ENCODE measurements around the gene SPATA31D3.

The SPATA31D3 gene

GRCh38 chr9:81980568-81980967 lies 37.3 kb downstream of the SPATA31D3 start:
- Histone ChIP-seq H3K9ac (ENCODE audit: low read length) (no peak overlapping the region), H2BK120ac (ENCODE audit: low read depth, low read length) (no peak overlapping the region), H3K18ac (ENCODE audit: low read depth in 1 of 2, low read length in 2 of 2) (no peak overlapping the region), H2BK15ac (ENCODE audit: low read depth, poor library complexity, severe bottlenecking) (no peak overlapping the region), H2AFZ (ENCODE audit: low read depth, low read length) (no peak overlapping the region), H3K4me2 (ENCODE audit: low read length, poor library complexity, severe bottlenecking) (no peak overlapping the region), H3K9me3 (ENCODE audit: control insufficient read depth, low read length) (no peaks in the 10 kb centered on the region), H3K23ac (ENCODE audit: low read length in 2 of 2) (no peak overlapping the region), H3K27ac (ENCODE audit: low read length, poor library complexity, severe bottlenecking) (no peak overlapping the region), H2AK5ac (ENCODE audit: low read length, severe bottlenecking) (no peak overlapping the region), H2BK12ac (ENCODE audit: low read length in 2 of 2) (no peak overlapping the region), H3K4me1 (ENCODE audit: control insufficient read depth, insufficient read depth, low read depth, low read length) (no peaks in the 10 kb centered on the region), H4K91ac (ENCODE audit: low read length) (no peak overlapping the region), H4K8ac (ENCODE audit: low read length) (no peak overlapping the region), H3K14ac (ENCODE audit: low read length in 2 of 2) (no peak overlapping the region), H3K27me3 (ENCODE audit: control insufficient read depth in 1 of 2, insufficient read depth in 1 of 2, low read length in 2 of 2) (no peaks in the 10 kb centered on the region), H3K4me3 (ENCODE audit: insufficient read depth in 1 of 2, low read depth in 1 of 2, low read length in 2 of 2) (no peak overlapping the region), H2BK5ac (ENCODE audit: low read depth, low read length, poor library complexity, severe bottlenecking) (no peak overlapping the region), H3K36me3 (ENCODE audit: control insufficient read depth in 1 of 2, insufficient read depth in 2 of 2, low read depth in 1 of 2, low read length in 2 of 2) (no peaks in the 10 kb centered on the region), H3K79me1 (replicated peaks; ENCODE audit: low read length, poor library complexity, severe bottlenecking) (no peaks in the 10 kb centered on the region), H3K4ac (ENCODE audit: low read depth in 1 of 2, low read length in 2 of 2) (no peak overlapping the region)
- DNase-seq = no peak

- H2BK15ac ChIP-seq (ENCODE audit: low read depth, poor library complexity, severe bottlenecking) = no peak overlapping the region
- no peak overlapping the region for H3K14ac ChIP-seq (ENCODE audit: low read length in 2 of 2)
- H4K91ac ChIP-seq (ENCODE audit: low read length) = no peak overlapping the region
- no peaks in the 10 kb centered on the region for H3K79me1 ChIP-seq (replicated peaks; ENCODE audit: low read length, poor library complexity, severe bottlenecking)
- no peak overlapping the region for H3K4me3 ChIP-seq (ENCODE audit: insufficient read depth in 1 of 2, low read depth in 1 of 2, low read length in 2 of 2)
- no peak overlapping the region for H2AFZ ChIP-seq (ENCODE audit: low read depth, low read length)
- H4K8ac ChIP-seq (ENCODE audit: low read length) = no peak overlapping the region
- H2BK120ac ChIP-seq (ENCODE audit: low read depth, low read length) = no peak overlapping the region
- H2AK5ac ChIP-seq (ENCODE audit: low read length, severe bottlenecking) = no peak overlapping the region
- H3K36me3 ChIP-seq (ENCODE audit: control insufficient read depth in 1 of 2, insufficient read depth in 2 of 2, low read depth in 1 of 2, low read length in 2 of 2) = no peaks in the 10 kb centered on the region
- H3K9ac ChIP-seq (ENCODE audit: low read length) = no peak overlapping the region
- H3K27ac ChIP-seq (ENCODE audit: low read length, poor library complexity, severe bottlenecking) = no peak overlapping the region
- H3K9me3 ChIP-seq (ENCODE audit: control insufficient read depth, low read length) = no peaks in the 10 kb centered on the region
- WGBS = 94% methylated on average over 4 of the region's 4 CpGs
- H3K4me1 ChIP-seq (ENCODE audit: control insufficient read depth, insufficient read depth, low read depth, low read length) = no peaks in the 10 kb centered on the region
- no peak overlapping the region for H2BK12ac ChIP-seq (ENCODE audit: low read length in 2 of 2)
- H3K4ac ChIP-seq (ENCODE audit: low read depth in 1 of 2, low read length in 2 of 2) = no peak overlapping the region
- H3K18ac ChIP-seq (ENCODE audit: low read depth in 1 of 2, low read length in 2 of 2) = no peak overlapping the region
- DNase-seq = no peak
- no peaks in the 10 kb centered on the region for H3K27me3 ChIP-seq (ENCODE audit: control insufficient read depth in 1 of 2, insufficient read depth in 1 of 2, low read length in 2 of 2)
- no peak overlapping the region for H2BK5ac ChIP-seq (ENCODE audit: low read depth, low read length, poor library complexity, severe bottlenecking)
- H3K4me2 ChIP-seq (ENCODE audit: low read length, poor library complexity, severe bottlenecking) = no peak overlapping the region
- no peak overlapping the region for H3K23ac ChIP-seq (ENCODE audit: low read length in 2 of 2)
Measured at GRCh38 chr9:81981883-81982282, 38.6 kb downstream of the SPATA31D3 start.

DNA sequence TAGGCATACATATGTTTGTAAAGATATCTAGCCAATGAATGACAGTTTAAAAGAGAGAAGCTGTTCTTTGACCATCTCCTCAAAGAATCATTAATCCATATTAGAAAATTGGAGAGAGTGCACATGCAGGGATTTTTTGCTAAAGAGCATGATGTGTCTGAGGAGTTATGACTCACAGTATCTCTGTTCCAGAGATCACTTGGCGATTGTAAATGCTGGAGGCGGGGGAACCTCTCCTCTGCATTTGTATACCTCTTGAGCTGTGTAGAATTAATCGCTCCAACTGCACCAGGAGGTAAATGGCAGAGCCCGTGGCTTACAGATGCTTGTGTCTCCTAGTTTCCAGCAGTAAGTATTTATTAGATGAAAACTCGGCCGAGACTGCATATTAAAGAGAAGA lies 41.6 kb downstream of the SPATA31D3 start:
- Histone ChIP-seq H2BK15ac (ENCODE audit: low read depth, poor library complexity, severe bottlenecking) (no peak overlapping the region), H3K79me1 (replicated peaks; ENCODE audit: low read length, poor library complexity, severe bottlenecking) (no peaks in the 10 kb centered on the region), H2BK5ac (ENCODE audit: low read depth, low read length, poor library complexity, severe bottlenecking) (no peak overlapping the region), H3K9me3 (ENCODE audit: control insufficient read depth, low read length) (no peaks in the 10 kb centered on the region), H3K27me3 (ENCODE audit: control insufficient read depth in 1 of 2, insufficient read depth in 1 of 2, low read length in 2 of 2) (no peaks in the 10 kb centered on the region), H3K36me3 (ENCODE audit: control insufficient read depth in 1 of 2, insufficient read depth in 2 of 2, low read depth in 1 of 2, low read length in 2 of 2) (no peaks in the 10 kb centered on the region), H3K23ac (ENCODE audit: low read length in 2 of 2) (no peak overlapping the region), H3K14ac (ENCODE audit: low read length in 2 of 2) (no peak overlapping the region), H4K8ac (ENCODE audit: low read length) (no peak overlapping the region), H2AK5ac (ENCODE audit: low read length, severe bottlenecking) (no peak overlapping the region), H3K4me2 (ENCODE audit: low read length, poor library complexity, severe bottlenecking) (no peak overlapping the region), H4K91ac (ENCODE audit: low read length) (no peak overlapping the region), H2BK12ac (ENCODE audit: low read length in 2 of 2) (no peak overlapping the region), H3K9ac (ENCODE audit: low read length) (no peak overlapping the region), H3K4ac (ENCODE audit: low read depth in 1 of 2, low read length in 2 of 2) (no peak overlapping the region), H3K18ac (ENCODE audit: low read depth in 1 of 2, low read length in 2 of 2) (no peak overlapping the region), H2AFZ (ENCODE audit: low read depth, low read length) (no peak overlapping the region), H3K4me3 (ENCODE audit: insufficient read depth in 1 of 2, low read depth in 1 of 2, low read length in 2 of 2) (no peak overlapping the region), H3K27ac (ENCODE audit: low read length, poor library complexity, severe bottlenecking) (no peak overlapping the region), H3K4me1 (ENCODE audit: control insufficient read depth, insufficient read depth, low read depth, low read length) (no peaks in the 10 kb centered on the region), H2BK120ac (ENCODE audit: low read depth, low read length) (no peak overlapping the region)
- 80% methylated on average over 6 of the region's 6 CpGs for WGBS
- DNase-seq = no peak

- no peaks in the 10 kb centered on the region for H3K79me1 ChIP-seq (replicated peaks; ENCODE audit: low read length, poor library complexity, severe bottlenecking)
- WGBS = no CpG with 5 or more reads among the region's 1 CpG
- no peaks in the 10 kb centered on the region for H3K4me1 ChIP-seq (ENCODE audit: control insufficient read depth, insufficient read depth, low read depth, low read length)
Measured at GRCh38 chr9:81986051-81986450, 42.8 kb downstream of the SPATA31D3 start.

More at GRCh38 chr9:81986051-81986450, 42.8 kb downstream of the SPATA31D3 start:
- no peak overlapping the region for H2BK5ac ChIP-seq (ENCODE audit: low read depth, low read length, poor library complexity, severe bottlenecking)
- no peak overlapping the region for H3K18ac ChIP-seq (ENCODE audit: low read depth in 1 of 2, low read length in 2 of 2)
- no peak overlapping the region for H4K8ac ChIP-seq (ENCODE audit: low read length)
- H4K91ac ChIP-seq (ENCODE audit: low read length) = no peak overlapping the region
- DNase-seq = no peak
- H2BK120ac ChIP-seq (ENCODE audit: low read depth, low read length) = no peak overlapping the region
- H2AFZ ChIP-seq (ENCODE audit: low read depth, low read length) = no peak overlapping the region
- H2BK15ac ChIP-seq (ENCODE audit: low read depth, poor library complexity, severe bottlenecking) = no peak overlapping the region
- no peak overlapping the region for H2AK5ac ChIP-seq (ENCODE audit: low read length, severe bottlenecking)
- no peak overlapping the region for H3K14ac ChIP-seq (ENCODE audit: low read length in 2 of 2)
- no peak overlapping the region for H3K23ac ChIP-seq (ENCODE audit: low read length in 2 of 2)
- H3K9me3 ChIP-seq (ENCODE audit: control insufficient read depth, low read length) = no peaks in the 10 kb centered on the region
- no peak overlapping the region for H3K4me3 ChIP-seq (ENCODE audit: insufficient read depth in 1 of 2, low read depth in 1 of 2, low read length in 2 of 2)
- H3K36me3 ChIP-seq (ENCODE audit: control insufficient read depth in 1 of 2, insufficient read depth in 2 of 2, low read depth in 1 of 2, low read length in 2 of 2) = no peaks in the 10 kb centered on the region
- H2BK12ac ChIP-seq (ENCODE audit: low read length in 2 of 2) = no peak overlapping the region
- H3K4me2 ChIP-seq (ENCODE audit: low read length, poor library complexity, severe bottlenecking) = no peak overlapping the region
- H3K4ac ChIP-seq (ENCODE audit: low read depth in 1 of 2, low read length in 2 of 2) = no peak overlapping the region
- H3K27ac ChIP-seq (ENCODE audit: low read length, poor library complexity, severe bottlenecking) = no peak overlapping the region
- no peak overlapping the region for H3K9ac ChIP-seq (ENCODE audit: low read length)
- no peaks in the 10 kb centered on the region for H3K27me3 ChIP-seq (ENCODE audit: control insufficient read depth in 1 of 2, insufficient read depth in 1 of 2, low read length in 2 of 2)
